Osteocyte (in vitro differentiated cells): ENCODE results near the gene DLGAP5. TPM values are rescaled to one million over a fixed set of nuclear protein-coding genes. Genes with fewer than 3 reads are reported as not detected.

Experiments used
- DNase-seq: peaks from one replicate; pipeline ENCODE4 v3.0.0; 2021; ENCODE audit warnings: mixed read lengths; ENCODE audit not compliant: unreplicated experiment; ENCODE audit errors: extremely low spot score
- H3K27ac Mint-ChIP-seq: one replicate; pipeline ENCODE4 v1.8.0; 2021; ENCODE audit warnings: mild to moderate bottlenecking, mixed read lengths; ENCODE audit not compliant: unreplicated experiment
- H3K27me3 Mint-ChIP-seq: one replicate; pipeline ENCODE4 v1.8.0; 2021; ENCODE audit warnings: mixed read lengths; ENCODE audit not compliant: unreplicated experiment
- H3K36me3 Mint-ChIP-seq: one replicate; pipeline ENCODE4 v1.8.0; 2021; ENCODE audit warnings: mixed read lengths; ENCODE audit not compliant: unreplicated experiment
- H3K4me1 Mint-ChIP-seq: one replicate; pipeline ENCODE4 v1.8.0; 2021; ENCODE audit warnings: mixed read lengths; ENCODE audit not compliant: unreplicated experiment
- H3K4me3 Mint-ChIP-seq: one replicate; pipeline ENCODE4 v1.8.0; 2021; ENCODE audit warnings: mild to moderate bottlenecking, moderate library complexity, mixed read lengths; ENCODE audit not compliant: unreplicated experiment
- H3K9me3 Mint-ChIP-seq: one replicate; pipeline ENCODE4 v1.8.0; 2021; ENCODE audit warnings: mixed read lengths; ENCODE audit not compliant: unreplicated experiment
- CTCF ChIP-seq: fragments of 200-600 bp; sonication (generic); IDR thresholded peaks from 2 replicates; pipeline ENCODE4 v1.5.0; 2021; ENCODE audit warnings: antibody characterized with exemption, mild to moderate bottlenecking, moderate library complexity
- total RNA-seq: library from RNA; stranded (reverse); gene quantifications from 2 replicates; pipeline ENCODE4 v1.2.1, GENCODE V29; 2021

DLGAP5 gene
- total RNA-seq, 1 donor from 2014 or later, result 11.7 TPM

- Mint-ChIP-seq H3K27ac (peak overlapping the region; percentile 71), H3K4me3 (peak overlapping the region; percentile 43), H3K27me3 (no peaks in the 10 kb centered on the region), H3K9me3 (no peaks in the 10 kb centered on the region), H3K4me1 (peaks cover 41% of the 10 kb centered on the region), H3K36me3 (no peaks in the 10 kb centered on the region)
- no peak for DNase-seq
- TF ChIP-seq CTCF, result no peak
Measured at GRCh38 chr14:55131370-55132137, 59.8 kb downstream of the DLGAP5 start.

GRCh38 chr14:55130196-55130550 lies 61.2 kb downstream of the DLGAP5 start:
- Mint-ChIP-seq H3K9me3 (no peaks in the 10 kb centered on the region), H3K27me3 (no peaks in the 10 kb centered on the region), H3K36me3 (no peaks in the 10 kb centered on the region), H3K4me3 (peak overlapping the region; percentile 80), H3K27ac (peak overlapping the region; percentile 81), H3K4me1 (peaks cover 39% of the 10 kb centered on the region)
- no peak for TF ChIP-seq CTCF
- no peak for DNase-seq

- peak; percentile 86 for DNase-seq
- H3K9me3 Mint-ChIP-seq, result no peaks in the 10 kb centered on the region
- H3K27ac Mint-ChIP-seq, result peak overlapping the region; percentile 81
- peaks cover 39% of the 10 kb centered on the region for H3K4me1 Mint-ChIP-seq
- H3K4me3 Mint-ChIP-seq, result peak overlapping the region; percentile 80
- H3K27me3 Mint-ChIP-seq, result no peaks in the 10 kb centered on the region
- H3K36me3 Mint-ChIP-seq, result no peaks in the 10 kb centered on the region
- TF ChIP-seq CTCF, result no peak
Measured at GRCh38 chr14:55129428-55130195, 61.8 kb downstream of the DLGAP5 start.

GRCh38 chr14:55129086-55129427 lies 62.3 kb downstream of the DLGAP5 start, which contains the start of gene LGALS3:
Gene LGALS3 (plus strand): TSS chr14:55129252. CDS start chr14:55137374, 8,122 bp downstream.
- Mint-ChIP-seq H3K9me3 (no peaks in the 10 kb centered on the region), H3K27me3 (no peaks in the 10 kb centered on the region), H3K27ac (peak within 1 kb of the TSS; percentile 81), H3K36me3 (no peaks in the 10 kb centered on the region), H3K4me3 (peak within 1 kb of the TSS; percentile 80), H3K4me1 (peaks cover 39% of the 10 kb centered on the region)
- no peak for DNase-seq
- no peak for TF ChIP-seq CTCF
